GM21576 (cell line): Measurements from ENCODE around the gene SOX6.
"Not testable (repeated sequence)": the region's sequence is repeated elsewhere in the genome, so short reads cannot be mapped to it uniquely, and the experiment has no call there.

Experiments used
- ATAC-seq: cut with Tn5 transposase; IDR thresholded peaks from one replicate; pipeline ENCODE4 v1.9.1; 2021; ENCODE audit warnings: mild to moderate bottlenecking, moderate library complexity; ENCODE audit not compliant: unreplicated experiment

Gene SOX6

DNA sequence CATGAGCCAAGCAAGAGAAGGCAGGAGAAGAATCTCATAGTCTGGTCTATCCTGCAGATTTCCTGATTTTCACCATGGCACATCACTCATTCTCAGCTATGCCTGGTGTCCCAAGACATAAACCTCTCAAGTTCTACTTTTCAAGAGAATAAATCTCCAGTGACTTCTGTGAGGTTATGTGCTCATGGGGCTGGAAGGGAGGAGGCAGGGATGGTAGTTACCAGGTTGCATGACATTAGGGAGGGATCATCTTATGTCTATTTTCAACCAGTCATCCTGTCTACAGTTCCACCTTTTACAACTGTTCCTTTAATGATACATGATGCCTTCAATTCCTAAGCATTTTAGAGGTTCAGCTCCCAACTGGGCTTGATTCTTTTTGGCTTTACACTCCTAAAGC, 297.7 kb downstream of the SOX6 start:
- ATAC-seq, result no peak

DNA sequence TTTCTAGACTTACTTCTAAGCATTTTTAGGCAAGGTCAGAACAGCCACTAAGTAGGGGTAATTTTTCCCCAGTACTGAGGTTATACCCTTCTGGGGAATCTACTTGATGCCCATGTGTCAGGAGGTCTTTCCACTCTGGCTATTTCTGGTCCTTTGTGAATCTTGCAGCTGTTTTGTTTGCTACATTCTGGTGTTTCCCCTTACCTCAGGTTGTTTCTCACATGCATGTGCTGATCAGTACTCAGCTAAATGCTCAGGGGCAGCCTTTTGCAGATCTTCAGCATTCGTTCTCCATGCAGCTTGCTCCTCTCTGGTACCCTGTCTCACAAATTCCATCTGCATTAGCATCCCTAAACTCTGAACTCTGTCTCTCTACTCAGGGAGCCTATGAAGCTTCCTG, 303.6 kb downstream of the SOX6 start:
- ATAC-seq, result no peak

DNA sequence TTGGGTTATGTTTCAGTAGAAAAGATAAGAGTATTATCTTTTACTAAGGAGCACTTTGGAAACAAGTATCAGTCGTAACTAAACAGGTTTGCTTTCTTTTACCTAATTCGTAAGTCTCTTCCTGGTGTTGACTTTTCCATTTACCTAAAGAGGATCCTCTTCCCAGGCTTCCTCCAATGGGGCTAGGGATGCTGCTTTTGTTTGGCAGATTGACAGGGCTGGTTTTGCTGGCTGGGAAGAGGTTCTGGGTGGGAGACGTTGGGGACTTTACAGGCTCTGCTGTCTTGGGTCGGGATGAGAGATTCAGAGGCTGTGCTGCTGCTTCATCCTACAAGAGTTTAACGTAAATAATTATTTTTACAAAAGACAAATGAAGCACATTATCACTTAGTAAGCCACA, 306.7 kb downstream of the SOX6 start:
- no peak for ATAC-seq

DNA sequence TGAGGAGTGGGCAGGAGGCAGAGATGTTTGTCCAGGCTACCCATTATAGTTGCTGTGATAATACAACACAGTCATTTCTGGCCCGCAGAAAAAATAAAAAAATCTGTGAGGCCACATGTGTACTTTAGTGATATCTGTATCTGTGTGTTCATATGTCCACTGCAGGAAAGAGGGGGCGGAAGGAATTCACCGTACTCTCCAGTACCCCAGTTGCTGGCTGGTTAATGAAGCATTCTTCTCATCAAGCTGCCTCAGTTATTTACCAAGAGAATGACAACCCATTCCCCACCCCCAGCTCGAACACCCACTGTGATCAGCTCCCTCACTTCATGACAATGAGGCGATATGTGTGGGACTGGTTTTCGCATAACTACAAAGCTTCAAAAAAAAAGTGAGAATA, 309.3 kb downstream of the SOX6 start:
- ATAC-seq, result no peak

DNA sequence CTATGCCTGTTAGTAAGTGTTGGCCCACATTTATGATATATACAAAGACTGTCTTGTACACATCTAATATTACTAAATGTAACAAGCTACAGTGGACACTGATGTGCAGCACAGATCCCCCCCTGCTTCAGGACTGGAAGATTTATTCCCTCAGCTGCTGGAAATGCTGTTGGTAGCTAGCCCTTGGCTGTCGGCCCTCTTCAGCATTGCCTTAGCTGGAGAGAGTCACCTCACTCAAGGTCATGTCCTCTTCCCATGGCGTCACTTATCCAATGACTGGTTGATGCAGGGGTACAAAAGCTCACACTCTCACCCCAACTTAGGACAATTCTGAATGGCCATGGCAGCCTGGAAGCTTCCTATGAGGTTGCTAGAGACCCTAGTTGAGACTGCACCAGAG, 312.7 kb downstream of the SOX6 start:
- no peak for ATAC-seq

DNA sequence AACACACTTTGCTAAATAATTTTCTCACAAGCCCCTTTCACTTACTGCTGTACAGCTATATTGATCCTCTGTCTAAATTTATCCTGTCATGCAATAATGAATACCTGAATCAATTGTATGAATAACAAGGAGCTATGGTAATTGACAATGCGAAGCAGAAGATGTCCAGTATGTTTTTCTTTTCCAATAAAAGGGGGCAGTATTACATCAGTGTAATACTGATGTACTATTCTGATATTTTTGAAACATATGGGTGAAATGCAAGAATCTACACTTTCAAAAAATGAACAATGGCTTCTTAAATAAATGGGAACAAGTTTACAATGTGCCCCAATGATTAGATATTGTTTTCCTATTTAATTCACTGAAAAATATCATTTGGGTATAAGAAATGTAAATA, 315.1 kb downstream of the SOX6 start:
- ATAC-seq, result no peak

DNA sequence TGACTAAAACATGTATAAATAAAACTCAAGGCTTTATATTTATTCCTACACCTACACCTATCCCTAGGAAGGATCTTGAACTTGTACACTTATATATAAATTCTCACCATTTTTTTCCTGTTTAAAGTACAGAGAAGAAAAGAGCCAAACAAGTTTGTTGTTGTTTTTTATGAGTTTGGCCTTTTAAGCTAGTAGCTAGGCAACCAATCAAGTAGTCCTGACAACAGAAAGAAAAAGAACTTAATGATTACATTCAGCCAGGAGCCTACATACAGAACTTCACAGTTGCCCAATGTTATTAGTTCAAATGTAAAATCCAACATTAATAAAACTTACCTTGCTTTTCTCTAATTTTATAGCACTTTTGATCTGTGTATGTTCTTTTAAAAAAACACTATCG, 316.2 kb downstream of the SOX6 start:
- ATAC-seq, result no peak

DNA sequence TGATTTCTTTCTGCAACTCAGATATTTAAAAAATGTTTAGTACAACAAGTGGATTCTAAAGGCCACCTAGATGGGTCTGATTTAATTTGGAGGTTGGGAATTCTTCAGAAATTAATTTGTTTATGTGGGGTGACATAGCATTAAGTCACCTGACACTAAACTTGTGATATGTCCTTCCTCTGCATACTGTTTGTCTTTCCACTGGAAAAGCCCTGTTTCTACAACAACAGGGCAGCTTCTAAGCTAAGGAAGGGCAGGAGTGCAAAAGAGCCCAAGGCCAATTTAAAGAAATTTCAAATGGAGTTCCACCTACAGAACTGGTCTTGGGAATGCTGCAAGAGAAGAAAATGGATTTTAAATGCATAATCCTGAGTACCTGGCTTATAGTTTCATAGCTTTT, 319.2 kb downstream of the SOX6 start:
- no peak for ATAC-seq

DNA sequence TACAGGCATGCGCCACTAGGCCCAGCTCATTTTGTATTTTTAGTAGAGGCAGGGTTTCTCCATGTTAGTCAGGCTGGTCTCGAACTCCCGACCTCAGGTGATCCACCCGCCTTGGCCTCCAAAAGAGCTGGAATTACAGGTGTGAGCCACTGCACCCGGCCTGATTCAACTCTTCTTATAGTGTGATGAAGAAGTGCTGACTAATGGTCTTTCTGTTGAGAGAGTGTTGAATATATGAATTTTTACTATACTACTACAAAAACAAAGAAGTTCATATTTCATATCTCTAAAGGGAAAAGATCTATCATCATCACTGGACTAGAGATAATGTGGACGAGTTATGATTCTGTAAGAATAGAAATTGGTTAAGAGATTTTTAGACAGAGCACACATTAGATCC, 320.1 kb downstream of the SOX6 start:
- no peak for ATAC-seq

DNA sequence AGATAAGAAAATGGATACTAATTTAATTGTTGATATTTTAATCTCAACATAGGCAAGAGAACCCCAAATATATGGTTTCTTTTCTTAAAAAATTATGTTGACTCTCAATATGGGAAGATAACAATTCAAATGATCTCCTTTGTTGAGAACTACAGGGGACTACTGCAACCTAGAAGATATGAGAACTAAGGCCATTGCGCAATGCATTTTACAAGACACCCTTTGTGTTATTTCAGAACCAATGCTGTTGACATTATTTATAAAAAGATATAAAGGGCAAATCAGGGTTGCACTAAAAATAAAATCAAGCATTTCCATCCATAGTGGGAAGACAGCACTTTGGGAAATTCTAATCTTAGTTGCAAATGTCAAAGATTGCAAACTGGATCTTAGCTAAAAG, 322.3 kb downstream of the SOX6 start:
- no peak for ATAC-seq

DNA sequence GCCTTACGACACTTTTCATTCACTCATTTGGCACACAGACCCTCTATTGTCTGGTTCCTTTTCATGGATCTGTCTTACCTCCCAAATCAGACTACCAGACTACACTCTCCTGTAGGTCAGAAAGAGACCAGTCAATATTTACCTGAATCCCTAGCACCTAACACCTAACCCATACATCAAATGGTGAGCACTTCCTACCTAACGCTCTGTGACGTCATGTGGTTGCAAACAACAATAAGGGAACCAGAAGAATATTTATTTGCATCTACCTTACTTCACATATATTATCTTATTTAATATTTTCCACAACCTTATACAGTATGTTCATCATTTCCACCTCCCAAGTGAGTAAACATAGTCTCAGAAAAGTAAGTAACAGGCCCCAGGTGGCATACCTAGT, 323.4 kb downstream of the SOX6 start:
- no peak for ATAC-seq

DNA sequence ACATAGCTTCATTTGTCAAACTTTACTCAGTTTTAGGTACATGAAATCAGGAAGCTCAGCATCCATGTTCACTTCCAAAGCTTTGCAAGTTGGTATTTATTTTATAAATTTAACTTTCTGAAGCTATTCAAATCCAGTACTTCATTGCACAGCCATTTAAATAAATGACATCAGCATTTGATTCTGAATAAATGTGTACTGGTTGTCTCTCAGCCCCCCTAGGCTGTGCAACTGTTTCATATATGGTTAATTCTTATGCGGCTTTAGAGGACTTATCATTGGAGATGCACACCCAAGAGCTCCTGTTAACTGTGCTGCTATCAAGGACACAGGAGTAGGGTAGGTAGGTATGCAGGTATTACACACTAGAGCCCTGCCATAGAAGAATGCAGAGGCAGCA, 325.1 kb downstream of the SOX6 start:
- no peak for ATAC-seq

DNA sequence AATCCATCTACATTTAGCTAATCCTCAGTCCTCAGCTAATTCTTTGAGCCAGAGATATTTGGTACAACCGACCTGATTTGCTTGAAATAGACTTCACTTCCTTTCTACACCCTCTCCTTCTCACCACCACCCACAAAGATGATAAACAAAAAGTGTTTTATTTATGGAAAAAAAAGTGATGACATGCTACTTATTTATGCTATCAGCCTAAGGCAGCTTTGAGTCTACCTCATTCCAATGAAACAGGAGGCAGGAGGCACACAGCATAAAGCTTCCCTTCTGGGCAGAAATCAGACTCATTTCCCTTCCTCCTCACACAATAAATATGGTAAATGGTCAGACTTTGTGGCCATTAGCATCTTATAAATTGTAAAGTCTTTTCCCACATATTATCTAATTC, 325.7 kb downstream of the SOX6 start:
- ATAC-seq, result no peak

DNA sequence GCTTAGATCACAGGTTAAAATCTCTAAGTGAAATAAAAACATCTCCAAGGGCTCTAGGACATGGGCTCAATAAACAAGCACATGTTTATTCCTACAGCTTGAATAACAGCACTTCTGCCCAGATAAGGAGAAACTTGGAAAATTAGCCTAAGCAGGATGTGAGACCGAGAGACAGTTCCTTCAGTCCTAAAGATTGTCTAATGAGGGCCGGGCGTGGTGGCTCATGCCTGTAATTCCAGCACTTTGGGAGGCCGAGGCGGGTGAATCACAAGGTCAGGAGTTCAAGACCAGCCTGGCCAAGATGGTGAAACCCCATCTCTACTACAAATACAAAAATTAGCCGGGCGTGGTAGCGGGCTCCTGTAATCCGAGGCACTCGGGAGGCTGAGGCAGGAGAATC, 327.2 kb downstream of the SOX6 start:
- not testable (repeated sequence) for ATAC-seq

DNA sequence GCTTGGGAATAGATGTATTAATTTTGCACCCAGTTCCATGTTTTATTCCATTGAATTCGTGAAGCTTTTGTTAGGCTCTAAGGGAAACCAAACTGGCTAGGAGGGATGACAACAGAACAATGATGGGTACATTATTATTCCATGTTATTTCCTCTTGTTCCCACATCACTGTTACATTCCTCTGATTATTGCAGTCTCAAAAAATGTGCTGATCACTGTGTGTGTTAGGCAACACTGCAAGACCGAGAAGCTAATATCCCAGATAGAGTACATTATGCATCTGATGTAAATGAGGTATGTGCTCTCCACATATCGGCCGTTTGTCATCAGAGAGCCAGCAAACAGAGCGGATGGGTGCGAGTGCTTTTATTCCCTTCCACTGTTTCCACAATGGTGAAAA, 327.9 kb downstream of the SOX6 start:
- no peak for ATAC-seq

DNA sequence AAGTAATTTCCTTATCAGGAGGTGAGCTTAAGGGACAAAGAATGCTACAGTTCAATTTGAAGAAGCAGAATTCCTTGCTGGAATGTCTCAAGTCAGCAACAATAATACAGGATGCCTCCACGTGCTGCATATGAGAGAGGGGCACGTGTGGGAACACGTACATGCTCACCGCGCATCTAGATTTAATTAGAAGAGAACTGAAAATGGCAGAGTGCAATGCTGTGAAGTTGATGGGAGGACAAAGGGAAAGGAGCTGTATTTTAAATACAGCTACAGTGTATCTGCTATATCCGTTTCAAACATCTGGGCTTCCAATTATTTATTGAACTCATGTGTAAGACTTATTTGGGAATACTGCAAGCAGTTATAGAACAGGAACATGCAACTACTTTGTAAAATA, 328.7 kb downstream of the SOX6 start:
- no peak for ATAC-seq

DNA sequence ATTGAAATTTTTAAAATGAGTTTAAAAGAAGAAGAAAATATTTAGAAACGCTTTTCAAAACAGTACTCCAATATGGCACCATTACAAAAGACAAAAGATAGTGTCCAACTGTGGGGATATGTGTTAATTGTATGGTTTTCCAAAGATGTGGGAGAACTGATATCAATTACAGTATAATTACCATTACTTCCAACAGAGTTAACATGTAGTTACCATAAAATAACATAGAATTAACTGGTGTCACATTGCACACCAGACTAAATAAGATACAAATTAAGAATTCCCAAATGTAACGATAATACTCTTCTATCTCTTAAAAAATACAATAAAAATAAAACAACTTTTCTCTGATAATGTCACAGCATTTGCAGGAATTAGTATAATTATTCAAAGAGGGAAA, 329.5 kb downstream of the SOX6 start:
- no peak for ATAC-seq

DNA sequence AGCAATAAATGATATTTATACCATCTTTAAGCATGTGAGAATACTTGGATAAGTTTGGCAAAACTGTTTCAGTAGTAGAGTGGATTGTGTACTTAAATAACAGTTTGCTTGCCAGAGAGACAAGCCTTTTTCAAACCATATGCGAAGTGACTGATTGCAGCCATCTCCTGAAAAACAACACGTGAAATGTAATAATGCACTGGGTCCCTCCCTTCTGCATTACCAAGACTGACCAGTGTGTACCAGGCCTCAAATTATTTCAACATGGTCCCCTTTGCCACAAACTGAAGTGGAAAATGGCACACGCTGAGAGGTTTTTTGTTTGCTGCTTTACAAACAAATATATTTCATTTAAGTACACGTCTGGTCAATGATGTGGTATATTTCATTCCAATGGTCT, 337.4 kb downstream of the SOX6 start:
- no peak for ATAC-seq

DNA sequence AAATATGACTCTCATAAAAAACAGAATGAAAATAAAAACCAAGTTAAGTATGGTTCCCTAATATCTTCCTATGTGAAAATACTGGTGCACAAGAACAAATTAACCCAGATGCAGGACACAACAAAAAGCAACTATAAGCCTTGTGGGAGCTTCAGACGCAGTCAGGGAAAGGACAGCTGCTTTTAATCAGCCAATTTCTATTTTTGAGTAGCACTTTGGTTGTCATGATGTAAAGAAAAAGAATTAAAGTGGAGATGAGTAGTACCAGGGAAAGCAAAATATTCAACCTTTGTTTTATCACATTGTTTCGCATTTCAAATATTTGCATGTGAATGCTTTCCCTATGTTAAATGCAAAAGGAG, 339.9 kb downstream of the SOX6 start:
- ATAC-seq, result no peak

DNA sequence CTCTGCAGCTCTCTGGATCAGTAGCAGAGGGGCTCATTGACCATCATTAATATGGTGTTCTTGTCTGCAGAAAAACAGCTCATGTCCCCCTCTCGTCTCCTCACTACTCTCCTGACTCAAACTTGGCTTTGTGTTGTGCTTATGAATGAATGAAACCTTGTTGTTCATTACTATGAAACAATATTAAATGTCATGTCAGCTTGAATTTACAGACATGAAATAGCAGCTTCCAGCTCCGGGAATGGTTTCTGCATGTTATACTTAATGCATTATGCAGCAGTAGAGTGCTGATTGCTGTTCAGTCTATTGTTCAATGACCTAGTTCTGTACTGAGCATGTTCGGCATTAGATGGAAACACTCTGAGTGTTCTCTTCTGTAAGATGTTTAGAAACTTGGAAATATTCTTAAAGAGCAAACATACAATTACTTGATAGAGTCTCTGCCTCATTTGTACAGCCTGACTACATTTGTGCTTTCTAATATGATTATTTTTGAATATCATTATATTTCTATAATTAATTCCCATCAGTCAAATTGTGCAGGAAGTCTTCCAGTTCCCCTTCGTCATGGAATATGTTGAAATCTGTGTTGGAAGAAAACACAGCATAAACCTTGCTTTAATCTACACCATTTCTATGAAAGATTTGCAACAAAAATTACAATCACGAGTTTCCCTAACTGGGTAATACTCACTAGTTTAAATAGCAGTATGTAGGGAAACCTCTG, 340.4 kb downstream of the SOX6 start:
- ATAC-seq, result no peak

DNA sequence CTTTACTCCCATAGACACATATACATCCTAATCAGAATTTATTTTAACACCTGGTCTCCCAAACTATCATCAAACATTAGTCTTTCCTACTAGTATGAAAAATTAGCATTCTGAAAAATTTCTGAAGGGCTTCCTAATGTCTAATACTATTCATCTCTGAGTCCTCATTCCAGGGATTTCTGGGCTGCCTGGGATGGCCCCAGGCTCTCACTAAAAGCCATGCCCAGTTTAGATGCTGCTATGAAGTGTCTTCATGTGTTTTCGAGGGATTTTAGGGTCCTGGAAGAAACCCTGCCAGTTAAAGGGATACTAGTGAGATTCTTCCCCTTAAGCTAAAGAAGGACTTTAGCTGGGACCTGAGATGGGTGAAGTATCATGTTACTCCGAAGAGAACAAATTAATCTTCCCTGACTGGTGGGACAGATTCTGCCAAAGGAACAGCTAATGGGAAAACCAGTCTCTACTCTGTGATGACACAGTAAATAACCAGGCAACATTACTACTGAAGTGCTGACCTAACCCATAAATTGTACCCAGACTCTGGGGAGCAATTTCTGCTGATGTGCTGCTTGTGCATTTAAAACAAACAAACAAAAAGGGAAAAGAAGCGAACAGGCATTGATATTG, 342.6 kb downstream of the SOX6 start:
- ATAC-seq, result no peak

DNA sequence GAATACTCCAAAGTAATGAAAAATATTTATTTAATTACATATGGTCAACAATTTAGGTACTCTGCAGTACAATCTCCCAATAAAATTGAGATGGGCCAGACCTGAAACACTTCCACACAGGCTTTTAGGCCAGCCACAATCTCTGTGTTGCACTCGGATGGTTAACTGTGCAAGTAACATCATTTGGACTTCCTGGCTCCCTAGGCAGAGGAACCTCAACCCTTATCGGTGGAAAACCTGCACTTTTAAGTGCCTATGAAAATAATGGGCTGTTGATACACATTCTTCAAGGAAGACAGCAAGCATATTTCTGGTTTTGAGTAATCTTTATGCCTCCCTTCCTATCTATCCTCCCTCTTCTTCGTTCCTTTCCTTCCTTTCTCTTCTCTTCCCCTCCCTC, 343.1 kb downstream of the SOX6 start:
- no peak for ATAC-seq

DNA sequence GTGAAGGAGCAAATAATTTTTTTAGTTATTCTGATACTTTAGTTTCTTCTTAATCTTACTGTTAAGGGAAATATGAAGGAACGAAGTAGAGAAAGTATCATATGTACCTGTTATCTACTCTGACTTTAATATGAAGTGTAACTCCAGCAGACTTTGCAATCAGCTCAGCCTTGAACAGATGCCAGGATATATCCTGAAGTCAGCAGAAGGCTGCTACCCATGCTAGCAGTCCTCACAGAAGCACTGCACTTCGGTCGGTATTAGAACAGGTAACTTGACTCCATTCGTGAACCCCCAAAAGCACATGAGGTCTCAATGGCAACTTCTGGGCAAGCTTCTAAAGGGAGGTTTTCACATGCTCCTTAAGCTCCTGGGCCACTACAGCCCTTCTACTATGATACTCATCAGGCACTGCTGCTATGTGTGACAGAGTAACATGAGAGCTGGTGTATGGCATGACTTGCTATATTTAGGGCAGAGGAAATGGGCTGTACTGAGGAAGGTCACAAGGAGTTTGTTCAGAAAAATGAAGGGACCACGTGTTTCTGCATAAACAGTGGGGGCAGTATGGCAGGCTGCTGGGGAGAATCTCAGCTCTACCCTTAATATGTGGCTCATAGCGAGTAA, 344.1 kb downstream of the SOX6 start:
- no peak for ATAC-seq
